HG03342 (cell line): Measurements from ENCODE around the gene SFSWAP.
"Not testable (repeated sequence)": the region's sequence is repeated elsewhere in the genome, so short reads cannot be mapped to it uniquely, and the experiment has no call there.

Source experiments
- ATAC-seq: cut with Tn5 transposase; IDR thresholded peaks from one replicate; pipeline ENCODE4 v1.9.1; 2021; ENCODE audit warnings: mild to moderate bottlenecking, moderate library complexity; ENCODE audit not compliant: unreplicated experiment

The SFSWAP gene

DNA sequence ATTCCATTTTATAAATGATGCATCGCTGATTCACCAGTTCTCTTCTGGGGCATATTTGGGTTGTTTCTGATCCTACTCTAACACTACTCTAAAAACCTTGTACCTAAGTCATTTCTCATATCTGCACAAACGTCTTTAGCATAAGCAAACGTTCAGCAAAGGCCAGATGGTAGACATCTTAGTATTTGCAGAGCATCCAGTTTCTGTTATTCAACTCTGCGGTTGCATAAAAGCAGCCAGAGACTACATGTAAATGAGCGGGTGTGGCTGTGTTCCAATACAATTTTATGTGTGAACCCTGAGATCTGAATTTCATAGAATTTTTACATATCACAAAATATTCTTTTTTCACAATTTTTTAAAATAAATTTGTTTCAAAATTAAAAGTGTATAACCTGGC is 94.5 kb downstream of the SFSWAP start:
- no peak for ATAC-seq

DNA sequence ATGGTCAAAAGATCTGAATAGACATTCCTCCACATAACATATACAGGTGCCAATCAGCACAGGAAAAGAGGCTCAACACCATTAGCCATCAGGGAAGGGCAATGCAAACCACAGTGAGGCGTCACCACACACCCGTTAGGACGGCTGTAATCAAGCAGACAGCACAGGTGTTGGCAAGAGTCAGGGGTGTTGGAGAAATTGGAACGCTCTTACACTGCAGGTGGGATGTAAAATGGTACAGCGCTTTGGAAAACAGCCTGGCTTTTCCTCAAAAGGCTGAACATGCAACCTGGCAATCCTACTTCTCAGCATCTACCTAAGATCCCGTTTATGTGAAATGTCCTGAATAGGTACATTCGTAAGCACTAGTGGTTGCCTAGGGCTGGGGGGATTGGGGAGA is 95.8 kb downstream of the SFSWAP start:
- no peak for ATAC-seq

DNA sequence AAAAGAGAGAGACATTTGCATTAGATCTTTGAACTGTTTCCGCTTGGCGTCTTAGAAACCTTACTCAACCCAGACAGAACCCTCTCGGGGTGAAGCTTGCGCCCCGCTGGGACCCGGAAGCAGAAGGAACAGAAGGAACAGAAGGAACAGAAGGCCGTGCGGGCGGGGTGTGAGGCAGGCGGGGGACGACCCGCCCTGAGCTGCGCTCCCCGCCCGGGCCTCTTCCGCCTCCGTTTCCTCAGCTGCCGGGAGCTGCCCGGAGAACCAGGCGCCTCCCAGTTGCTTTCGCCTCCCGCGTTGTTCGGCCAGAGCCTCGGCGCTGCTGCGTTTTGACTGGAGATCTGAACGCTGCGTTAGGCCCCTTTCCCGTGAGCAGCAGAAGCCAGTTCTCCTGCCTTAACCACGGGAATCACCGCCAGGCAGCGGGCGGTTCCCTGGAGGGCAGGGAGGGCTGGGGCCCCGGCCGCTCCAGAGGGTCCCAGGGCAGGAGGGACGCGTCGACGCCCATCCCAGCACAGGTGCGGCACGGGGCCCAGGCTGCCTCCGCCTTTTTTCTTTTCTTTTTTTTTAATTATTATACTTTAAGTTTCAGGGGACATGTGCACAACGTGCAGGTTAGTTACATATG is 98.0 kb downstream of the SFSWAP start:
- ATAC-seq, result no peak

DNA sequence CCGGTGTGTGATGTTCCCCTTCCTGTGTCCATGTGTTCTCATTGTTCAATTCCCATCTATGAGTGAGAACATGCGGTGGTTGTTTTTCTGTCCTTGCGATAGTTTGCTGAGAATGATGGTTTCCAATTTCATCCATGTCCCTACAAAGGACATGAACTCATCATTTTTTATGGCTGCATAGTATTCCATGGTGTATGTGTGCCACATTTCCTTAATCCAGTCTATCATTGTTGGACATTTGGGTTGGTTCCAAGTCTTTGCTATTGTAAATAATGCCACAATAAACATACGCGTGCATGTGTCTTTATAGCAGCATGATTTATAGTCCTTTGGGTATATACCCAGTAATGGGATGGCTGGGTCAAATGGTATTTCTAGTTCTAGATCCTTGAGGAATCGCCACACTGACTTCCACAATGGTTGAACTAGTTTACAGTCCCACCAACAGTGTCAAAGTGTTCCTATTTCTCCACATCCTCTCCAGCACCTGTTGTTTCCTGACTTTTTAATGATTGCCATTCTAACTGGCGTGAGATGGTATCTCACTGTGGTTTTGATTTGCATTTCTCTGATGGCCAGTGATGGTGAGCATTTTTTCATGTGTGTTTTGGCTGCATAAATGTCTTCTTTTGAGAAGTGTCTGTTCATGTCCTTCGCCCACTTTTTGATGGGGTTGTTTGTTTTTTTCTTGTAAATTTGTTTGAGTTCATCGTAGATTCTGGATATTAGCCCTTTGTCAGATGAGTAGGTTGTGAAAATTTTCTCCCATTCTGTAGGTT is 98.8 kb downstream of the SFSWAP start:
- ATAC-seq, result not testable (repeated sequence)

DNA sequence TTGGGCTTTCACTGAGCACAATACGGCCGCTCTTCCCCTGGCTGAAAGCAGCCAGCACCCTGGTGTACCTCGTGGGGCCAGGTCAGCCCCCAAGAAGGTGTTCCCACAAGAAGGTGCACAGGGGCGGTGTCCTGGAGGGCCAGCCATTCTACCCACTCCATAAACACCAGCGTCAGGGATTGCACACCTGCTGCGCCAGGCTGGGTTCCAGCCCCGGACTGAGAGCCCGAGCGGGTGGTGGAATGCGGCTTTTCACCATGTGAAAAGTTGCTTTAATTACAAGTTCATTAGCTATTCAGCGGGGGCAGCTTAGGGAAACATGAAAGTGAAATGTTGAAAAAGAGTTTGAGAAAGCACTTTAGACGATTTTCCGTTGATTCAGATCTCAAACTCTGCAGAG is 99.8 kb downstream of the SFSWAP start:
- no peak for ATAC-seq

DNA sequence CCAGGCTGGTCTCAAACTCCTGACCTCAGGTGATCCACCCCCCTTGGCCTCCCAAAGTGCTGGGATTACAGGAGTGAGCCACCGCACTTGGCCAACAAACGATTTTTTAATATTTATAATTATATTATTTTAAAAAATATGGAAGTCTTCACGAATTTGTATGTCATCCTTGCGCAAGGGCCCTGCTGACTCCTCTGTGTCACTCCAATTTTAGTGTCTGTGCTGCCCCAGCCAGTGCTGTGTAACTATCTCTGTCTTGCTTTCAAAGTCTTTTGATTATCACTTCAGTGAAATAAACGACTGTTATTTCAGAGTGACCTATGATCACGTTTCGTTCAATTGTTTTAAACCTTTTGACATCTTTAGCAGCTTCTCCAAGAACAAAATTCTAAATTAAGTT is 104.2 kb downstream of the SFSWAP start:
- ATAC-seq, result no peak

DNA sequence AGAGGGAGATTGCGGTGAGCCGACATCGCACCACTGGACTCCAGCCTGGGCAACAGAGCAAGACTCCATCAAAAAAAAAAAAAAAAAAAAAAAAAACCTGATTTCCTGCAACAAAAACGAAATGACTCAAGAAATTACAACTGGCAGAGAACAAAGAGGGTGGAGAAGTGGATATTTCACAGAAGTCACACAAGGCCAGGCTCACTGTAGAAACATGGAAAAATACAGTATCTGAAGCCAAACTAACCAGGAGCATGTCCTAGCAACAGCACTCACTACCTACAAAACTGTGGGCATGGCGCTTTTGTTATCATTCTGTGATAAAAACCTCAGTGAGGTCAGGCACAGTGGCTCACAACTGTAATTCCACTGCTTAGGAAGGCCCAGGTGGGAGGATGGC is 105.6 kb downstream of the SFSWAP start:
- ATAC-seq, result no peak

DNA sequence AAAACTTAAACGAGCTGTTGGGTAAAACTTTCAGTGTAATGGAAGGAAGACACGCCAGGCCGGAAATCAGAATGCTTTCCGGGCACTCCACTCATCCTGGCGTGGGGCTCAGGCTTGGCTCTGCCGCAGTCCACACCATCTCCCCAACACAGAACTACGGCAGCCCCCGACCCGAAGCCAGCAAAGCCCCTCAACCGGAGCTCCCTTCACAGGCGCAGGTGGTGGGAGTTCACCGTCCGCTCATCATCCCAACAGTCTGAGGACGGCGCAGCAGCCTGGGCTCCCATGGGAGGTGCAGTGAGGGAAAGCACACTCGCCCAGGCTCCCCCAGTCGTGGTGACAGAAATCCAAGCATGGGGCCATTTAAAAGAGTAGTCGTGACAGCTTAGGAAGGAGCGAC is 106.4 kb downstream of the SFSWAP start:
- no peak for ATAC-seq

DNA sequence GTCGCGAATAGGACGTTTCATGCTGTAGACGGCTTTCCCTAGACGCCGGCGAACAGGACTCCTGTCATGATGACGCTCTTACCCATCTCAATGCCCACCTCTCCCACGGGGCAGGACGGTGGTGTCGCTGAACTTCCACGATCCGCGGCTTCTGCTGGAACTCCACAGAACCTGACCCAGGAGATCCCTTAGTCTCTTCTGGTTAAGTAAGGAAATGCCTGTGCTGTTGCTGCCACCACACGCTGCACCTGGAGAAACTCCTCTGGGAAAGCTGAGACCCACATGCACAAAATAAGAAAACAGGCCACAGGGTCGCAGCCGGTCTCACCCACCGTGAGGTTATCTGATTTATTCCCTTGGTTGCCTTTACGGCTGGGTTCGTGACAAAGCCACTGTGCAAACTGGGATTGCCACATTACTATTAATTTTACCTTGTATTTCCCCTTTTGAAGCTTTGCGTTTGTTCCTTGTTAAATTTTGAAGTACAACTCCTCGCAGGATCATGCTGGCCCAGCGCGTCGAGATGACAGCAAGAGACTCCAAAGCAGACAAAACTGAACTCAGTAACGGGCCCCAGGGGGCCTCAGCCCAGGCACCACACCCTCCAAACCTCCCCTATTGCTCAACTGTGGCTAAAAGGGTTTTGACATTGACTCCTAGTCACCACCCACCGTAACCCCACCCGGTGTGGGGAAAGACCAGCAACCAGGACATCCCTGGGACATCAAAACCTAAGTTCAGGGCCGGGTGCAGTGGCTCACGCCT is 108.1 kb downstream of the SFSWAP start:
- ATAC-seq, result no peak

DNA sequence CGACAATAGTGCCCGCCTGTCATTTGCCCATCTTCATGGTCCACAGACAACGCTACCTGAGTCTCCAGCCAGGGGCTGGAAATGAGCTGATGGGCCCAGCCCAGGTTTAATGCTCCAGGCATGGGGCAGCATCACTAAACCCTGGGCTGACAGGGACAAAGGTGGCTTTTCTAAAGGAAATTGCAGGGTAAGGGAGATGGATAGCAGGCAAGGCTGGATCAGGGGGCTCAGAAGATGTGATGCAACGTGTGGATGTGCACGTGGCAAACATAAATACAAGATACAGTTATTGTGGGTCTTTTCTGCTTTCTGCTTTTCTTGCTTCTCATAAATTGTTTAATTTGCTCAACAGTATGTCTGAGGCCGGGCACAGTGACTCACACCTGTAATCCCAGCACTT is 113.6 kb downstream of the SFSWAP start:
- ATAC-seq, result no peak

DNA sequence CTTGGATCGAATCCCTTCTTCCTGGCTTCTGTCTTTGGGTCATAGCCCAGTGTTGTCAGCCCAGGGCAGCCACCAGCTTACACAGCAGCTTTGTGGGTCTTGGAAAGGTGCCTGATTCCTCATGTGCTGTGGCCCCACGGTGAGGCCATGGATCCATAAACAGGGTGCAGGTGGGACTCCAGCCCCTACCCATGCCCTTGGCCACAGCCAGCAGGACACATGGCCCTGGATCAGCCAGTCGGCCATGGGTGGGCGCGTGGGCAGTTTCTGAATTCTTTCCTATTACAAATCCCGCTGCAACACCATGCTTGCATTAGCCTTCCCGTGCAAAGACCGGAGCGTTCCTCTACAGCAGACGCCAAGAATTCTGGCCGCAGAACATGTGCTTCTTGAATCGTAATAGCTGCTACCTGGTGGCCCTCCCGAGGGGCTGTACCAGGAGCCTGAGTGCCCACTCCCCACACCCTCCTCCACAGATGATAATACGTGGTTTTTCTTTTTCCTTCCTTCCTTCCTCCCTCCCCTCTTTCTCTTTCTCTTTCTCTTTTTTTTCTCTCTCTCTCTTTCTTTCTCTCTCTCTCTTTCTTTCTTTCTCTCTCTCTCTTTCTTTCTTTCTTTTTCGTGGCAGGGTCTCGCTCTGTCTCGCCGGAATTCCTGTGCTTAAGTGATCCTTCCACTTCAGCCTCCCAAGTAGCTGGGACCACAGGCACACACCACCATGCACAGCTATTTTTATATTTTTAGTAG is 114.4 kb downstream of the SFSWAP start:
- ATAC-seq, result no peak

DNA sequence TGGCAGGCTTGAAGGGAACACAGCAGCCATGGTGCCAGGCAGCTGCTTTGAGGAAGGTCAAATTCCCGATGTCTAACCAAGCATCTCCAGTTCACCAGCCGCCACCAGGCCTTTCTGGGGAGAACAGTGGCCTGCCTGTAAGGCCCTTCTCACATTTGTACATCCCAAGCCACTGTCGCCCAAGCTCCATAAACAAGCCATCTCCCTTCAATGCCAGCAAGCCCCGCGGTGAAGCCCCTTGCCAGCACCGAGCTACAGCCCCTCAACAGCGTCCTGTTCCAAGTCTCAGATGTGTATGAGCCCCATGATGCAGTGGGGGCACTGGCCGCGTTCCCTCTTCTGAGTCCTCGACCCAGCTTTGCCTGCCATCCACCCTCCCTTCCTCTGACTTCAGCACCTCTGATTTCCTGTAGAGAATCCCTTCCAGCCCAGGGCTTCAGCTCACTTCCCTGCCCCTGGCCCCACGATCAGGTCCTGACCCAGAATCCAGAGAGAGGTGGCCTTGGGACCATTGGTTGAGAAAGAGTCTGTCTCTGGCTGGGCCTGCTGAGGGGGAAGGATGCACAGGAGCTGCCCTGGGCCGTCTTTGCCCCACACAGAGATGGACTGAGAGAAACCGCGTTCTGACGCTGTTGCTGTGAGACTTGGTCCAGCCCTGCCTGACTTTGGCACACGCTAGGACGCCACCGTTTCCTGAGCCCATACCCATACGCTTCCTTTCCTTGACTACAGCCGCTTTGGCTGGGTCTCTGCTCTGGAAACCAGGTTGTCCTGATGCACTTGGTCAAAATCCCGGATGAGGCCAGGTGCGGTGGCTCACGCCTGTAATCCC is 115.4 kb downstream of the SFSWAP start:
- ATAC-seq, result no peak

DNA sequence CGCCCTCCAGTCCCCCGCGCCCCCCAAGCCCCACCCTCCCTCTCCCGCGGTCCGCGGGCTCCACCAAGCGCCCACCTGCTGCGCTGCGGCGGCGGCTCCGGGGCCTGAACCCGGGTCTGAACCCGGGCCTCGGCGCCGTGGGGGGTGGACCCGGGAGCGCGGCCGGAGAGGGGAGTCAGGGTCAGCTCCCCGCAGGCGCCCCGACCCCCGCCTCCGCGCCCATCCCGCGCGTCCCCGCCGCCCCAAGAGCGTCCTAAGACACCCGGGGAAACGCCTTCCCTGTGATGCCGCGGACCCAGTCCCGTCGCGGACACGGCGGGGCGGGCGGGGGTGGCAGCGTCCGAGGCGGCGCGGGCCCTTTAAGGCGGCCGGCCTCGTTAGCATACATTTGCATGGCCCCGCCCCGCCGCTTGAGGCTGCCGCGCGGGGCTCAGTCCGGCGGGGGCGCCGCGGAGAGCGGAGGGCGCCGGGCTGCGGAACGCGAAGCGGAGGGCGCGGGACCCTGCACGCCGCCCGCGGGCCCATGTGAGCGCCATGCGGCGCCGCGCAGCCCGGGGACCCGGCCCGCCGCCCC is 117.2 kb downstream of the SFSWAP start, which contains the start of gene MMP17:
Gene MMP17 (plus strand): TSS at position 433 of the 574 bp plus-strand sequence. CDS start 102 bp downstream, at position 535.
- peak; percentile 76 for ATAC-seq

DNA sequence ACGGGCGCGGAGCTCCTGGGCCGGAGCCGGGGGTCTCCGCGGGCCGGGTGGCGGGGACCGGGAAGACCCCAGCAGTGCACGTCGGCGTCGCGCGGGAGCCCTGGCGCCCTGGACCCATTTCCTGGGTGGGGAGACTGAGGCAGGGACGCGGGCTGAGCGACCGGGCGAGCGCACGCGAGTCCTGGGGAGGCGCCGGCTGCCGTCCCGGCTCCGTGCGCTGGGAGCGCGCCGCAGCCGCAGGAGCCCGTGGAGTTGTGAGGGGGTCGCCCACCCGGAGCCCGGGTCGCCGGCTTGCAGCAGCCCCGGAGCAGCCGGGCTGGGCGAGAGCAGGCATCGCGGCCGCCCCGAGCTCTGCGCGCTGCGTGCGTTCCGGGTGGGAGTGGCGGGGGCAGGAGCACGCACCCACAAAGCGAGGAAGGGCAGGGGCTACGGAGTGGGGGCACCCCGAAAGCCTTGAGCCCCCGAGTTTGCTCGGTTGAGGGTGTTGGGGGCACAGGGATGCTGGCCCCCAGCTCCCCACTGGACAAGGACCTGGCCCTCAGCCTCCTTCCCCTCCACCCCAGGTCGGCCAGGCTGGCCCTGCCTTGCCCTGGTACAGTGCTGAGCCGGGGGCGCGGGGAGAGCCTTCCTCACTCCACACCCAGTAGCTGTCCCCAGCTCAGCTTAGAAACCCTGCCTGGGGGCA is 117.9 kb downstream of the SFSWAP start:
- ATAC-seq, result peak; percentile 10

DNA sequence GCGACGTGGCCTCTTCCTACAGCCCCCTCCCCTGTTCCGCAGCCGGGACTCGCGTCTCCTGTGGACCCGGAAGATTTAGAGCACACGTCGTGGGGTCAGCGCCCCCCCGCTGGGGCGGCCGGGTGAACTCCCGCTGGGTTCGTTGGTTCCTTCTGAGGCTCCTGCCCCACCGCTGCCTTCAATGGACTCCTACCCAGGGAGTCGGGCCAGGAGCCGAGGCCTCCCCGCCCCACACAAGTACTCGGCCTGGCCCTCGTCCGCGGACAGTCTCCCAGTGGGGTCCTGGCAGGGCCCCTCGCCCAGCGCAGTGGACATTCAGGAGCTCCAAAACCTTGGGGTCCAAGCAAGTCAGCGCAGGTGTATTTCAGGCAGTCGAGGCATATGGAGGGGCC is 118.5 kb downstream of the SFSWAP start:
- ATAC-seq, result no peak

DNA sequence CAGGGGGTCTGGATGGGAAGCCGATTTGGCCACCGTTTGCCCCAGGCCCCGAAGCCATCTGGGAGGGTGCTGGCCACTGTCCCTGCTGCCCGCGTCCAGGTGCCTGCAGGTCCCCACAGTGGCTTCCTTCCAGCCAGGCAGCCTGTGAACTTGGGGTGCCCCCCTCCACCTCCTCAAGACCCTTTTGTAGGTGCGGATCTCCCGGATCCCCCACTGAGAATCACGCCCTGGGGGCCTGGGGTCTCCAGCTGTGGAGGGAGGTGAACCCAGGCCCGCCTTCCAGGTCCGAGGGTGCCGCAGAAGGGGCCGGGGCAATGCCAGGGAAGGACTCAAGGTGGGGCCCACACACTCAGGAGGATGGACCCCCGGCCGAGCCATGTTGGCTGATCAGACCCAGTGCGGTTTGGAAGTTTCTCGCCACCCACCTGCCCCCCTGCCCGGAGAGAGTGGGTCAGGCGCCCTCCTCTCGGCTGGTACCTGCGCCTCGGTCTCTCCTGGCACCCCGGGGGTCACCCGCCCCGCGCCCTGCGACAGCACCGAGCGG is 119.0 kb downstream of the SFSWAP start:
- ATAC-seq, result no peak

DNA sequence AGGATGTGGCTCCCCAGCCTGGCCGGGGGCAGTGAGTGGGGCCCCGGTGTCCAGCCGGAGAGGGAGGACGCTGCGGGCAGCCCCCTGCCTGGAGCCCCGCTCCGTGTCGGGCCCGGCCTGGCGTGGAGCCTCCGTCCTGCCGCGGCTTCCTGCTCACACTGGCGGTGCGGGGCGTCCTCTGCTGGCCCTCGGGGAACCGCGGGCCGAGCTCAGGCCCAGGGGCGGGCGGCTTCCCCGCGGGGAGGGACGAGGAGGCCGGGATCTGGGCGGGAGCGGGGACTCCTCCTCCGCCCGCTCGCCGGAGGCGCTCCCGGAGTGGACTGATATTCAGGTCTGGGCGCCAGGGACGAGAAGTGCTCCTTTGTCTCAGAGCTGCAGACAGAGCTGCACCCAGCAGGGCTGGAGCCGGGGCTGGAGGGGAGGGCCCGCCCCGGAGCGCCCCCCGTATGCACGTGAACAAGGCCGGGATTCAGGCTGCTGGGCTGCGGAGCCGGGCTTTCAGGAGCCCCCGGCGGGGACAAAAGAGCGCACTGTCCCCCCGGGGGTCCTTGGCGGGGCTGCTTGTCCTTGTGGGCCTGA is 119.5 kb downstream of the SFSWAP start:
- no peak for ATAC-seq

DNA sequence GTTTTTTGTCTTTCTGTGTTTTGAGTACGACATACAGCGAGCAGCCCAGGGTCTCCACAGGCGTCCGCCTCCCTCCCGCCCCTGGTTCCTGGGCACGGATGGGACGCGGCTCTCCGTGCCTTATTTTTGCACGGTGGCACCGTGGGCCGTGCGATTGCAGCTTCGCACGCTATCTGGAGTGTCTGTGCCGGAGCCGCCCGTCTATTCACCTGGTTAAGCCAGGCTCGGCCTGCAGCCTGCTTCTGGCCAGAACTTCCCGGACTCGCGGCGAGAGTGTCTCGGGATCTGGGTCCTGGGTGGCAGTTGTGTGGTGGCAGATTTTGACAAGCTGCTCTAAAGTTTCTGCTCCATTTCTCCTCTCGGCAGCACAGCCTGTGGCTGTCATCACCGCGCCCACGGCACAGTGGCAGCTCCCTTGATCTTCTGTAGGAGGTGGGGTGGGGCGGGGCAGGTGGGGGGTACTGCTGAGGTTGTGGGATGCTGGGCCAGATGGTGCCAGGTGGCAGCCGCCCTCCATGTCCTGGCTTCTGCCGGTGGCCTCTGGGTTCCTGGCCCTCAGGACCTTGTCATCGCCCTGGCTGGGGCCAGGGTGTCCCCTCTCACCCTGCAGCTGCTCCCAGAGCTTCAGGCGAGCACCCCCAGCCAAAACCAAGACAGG is 120.2 kb downstream of the SFSWAP start:
- ATAC-seq, result no peak
